NCI-H1930 (cell line): ENCODE results near the gene XYLT1.

ENCODE experiments used
- DNase-seq, 2 experiments: peaks; one replicate each; lab custom pipeline; 2025; lab: John Stamatoyannopoulos, UW

XYLT1 gene

GRCh38 chr16:17403156-17403809 lies 67.5 kb downstream of the XYLT1 start:
- DNase-seq, result no peak

- no peak for DNase-seq
Observed at GRCh38 chr16:17397499-17397891, 73.3 kb downstream of the XYLT1 start.

GRCh38 chr16:17396762-17397498 lies 73.8 kb downstream of the XYLT1 start:
- no peak for DNase-seq

- no peak for DNase-seq
Observed at GRCh38 chr16:17395849-17396480, 74.8 kb downstream of the XYLT1 start.

GRCh38 chr16:17392857-17393692 lies 77.7 kb downstream of the XYLT1 start:
- no peak for DNase-seq

- DNase-seq, result no peak
Observed at GRCh38 chr16:17392127-17392856, 78.5 kb downstream of the XYLT1 start.

- no peak for DNase-seq
Observed at GRCh38 chr16:17391715-17392114, 79.0 kb downstream of the XYLT1 start.

- no peak for DNase-seq
Observed at GRCh38 chr16:17389384-17389783, 81.4 kb downstream of the XYLT1 start.

GRCh38 chr16:17387256-17387655 lies 83.5 kb downstream of the XYLT1 start:
- no peak for DNase-seq

GRCh38 chr16:17386229-17386628 lies 84.5 kb downstream of the XYLT1 start:
- DNase-seq, result no peak

GRCh38 chr16:17384471-17384870 lies 86.3 kb downstream of the XYLT1 start:
- DNase-seq, result no peak

GRCh38 chr16:17382949-17383863 lies 87.6 kb downstream of the XYLT1 start:
- DNase-seq, result no peak

GRCh38 chr16:17382514-17382913 lies 88.2 kb downstream of the XYLT1 start:
- no peak for DNase-seq

GRCh38 chr16:17381784-17382183 lies 89.0 kb downstream of the XYLT1 start:
- DNase-seq, result no peak

- no peak for DNase-seq
Observed at GRCh38 chr16:17380613-17381012, 90.1 kb downstream of the XYLT1 start.

- no peak for DNase-seq
Observed at GRCh38 chr16:17379121-17379571, 91.6 kb downstream of the XYLT1 start.

GRCh38 chr16:17377360-17378324 lies 93.1 kb downstream of the XYLT1 start:
- no peak for DNase-seq

- no peak for DNase-seq
Observed at GRCh38 chr16:17375461-17376304, 95.1 kb downstream of the XYLT1 start.
